HCT116 (cell line): ENCODE results near the gene TM6SF1.

Experiments
- ELF1 ChIP-seq: IDR thresholded peaks from 2 replicates; pipeline ENCODE4 v1.6.1; 2012; ENCODE audit warnings: low read depth, borderline replicate concordance
- EZH2 ChIP-seq: fragments of 200-600 bp; sonication (generic); IDR thresholded peaks from 2 replicates; pipeline ENCODE4 v1.6.1; 2017; ENCODE audit warnings: antibody characterized with exemption, mixed run types
- EZH2phosphoT487 ChIP-seq: fragments of 200-600 bp; IDR thresholded peaks from 2 replicates; pipeline ENCODE4 v1.6.1; 2018; ENCODE audit warnings: antibody characterized with exemption, borderline replicate concordance
- JUND ChIP-seq: IDR thresholded peaks from 2 replicates; pipeline ENCODE4 v1.6.1; 2012
- POLR2A ChIP-seq: IDR thresholded peaks from 2 replicates; pipeline ENCODE4 v1.7.0; 2011; ENCODE audit warnings: borderline replicate concordance; ENCODE audit not compliant: insufficient read depth, insufficient read length; ENCODE audit errors: extremely low read depth
- POLR2AphosphoS5 ChIP-seq: IDR thresholded peaks from 2 replicates; pipeline ENCODE4 v1.6.1; 2011; ENCODE audit warnings: mild to moderate bottlenecking, low read depth, low read length, moderate library complexity
- SIN3A ChIP-seq: IDR thresholded peaks from 2 replicates; pipeline ENCODE4 v1.6.1; 2012; ENCODE audit warnings: low read depth
- SP1 ChIP-seq: IDR thresholded peaks from 2 replicates; pipeline ENCODE4 v1.6.1; 2012; ENCODE audit warnings: low read depth
- TCF7L2 ChIP-seq: IDR thresholded peaks from 2 replicates; pipeline ENCODE4 v1.7.0; 2011; ENCODE audit warnings: borderline replicate concordance, inconsistent platforms; ENCODE audit not compliant: insufficient read depth, insufficient read length; ENCODE audit errors: extremely low read depth
- YY1 ChIP-seq: IDR thresholded peaks from 2 replicates; pipeline ENCODE4 v1.6.1; 2011; ENCODE audit warnings: low read length, low read depth, moderate library complexity, mild to moderate bottlenecking; ENCODE audit not compliant: insufficient replicate concordance; ENCODE audit errors: extremely low read depth
- TF ChIP-seq, protein P1 (sequence below), 3 experiments: fragments of 200-600 bp in 1 of 3; sonication (generic) in 1 of 3; IDR thresholded peaks in 2 of 3; conservative IDR thresholded peaks in 1 of 3; 2 replicates each; pipeline ENCODE4 v1.5.1; 2012 to 2017; ENCODE audit warnings: low read depth in 2 of 3, low read length in 2 of 3, antibody characterized with exemption in 1 of 3, borderline replicate concordance in 1 of 3, control low read depth in 1 of 3, mild to moderate bottlenecking in 1 of 3, mixed read lengths in 1 of 3, mixed run types in 1 of 3, moderate library complexity in 1 of 3; ENCODE audit not compliant: insufficient read depth in 1 of 3
- TF ChIP-seq, protein P2 (sequence below): IDR thresholded peaks from 2 replicates; pipeline ENCODE4 v1.6.1; 2012; ENCODE audit warnings: low read depth

DNA sequence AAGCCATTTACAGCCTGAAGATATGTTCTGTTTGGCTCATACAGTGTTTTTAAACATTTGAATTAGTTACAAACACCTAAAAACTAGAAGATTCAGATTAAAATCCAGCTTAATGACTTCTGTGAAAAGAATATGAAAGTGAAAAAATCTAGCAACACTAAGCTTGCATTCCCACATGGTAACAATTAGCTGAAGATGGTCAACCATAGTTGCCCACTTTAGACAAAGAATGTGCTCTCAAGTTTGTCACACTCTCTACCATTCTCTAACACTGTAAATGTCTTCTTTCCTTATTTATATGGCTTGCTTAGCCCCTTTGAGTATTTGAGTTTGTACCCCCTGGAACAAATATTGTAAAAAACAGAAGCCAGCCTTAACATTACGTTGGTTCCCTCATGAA, 67.4 kb downstream of the TM6SF1 start:
- no peak for TF ChIP-seq EZH2
- TF ChIP-seq, protein P1, sequence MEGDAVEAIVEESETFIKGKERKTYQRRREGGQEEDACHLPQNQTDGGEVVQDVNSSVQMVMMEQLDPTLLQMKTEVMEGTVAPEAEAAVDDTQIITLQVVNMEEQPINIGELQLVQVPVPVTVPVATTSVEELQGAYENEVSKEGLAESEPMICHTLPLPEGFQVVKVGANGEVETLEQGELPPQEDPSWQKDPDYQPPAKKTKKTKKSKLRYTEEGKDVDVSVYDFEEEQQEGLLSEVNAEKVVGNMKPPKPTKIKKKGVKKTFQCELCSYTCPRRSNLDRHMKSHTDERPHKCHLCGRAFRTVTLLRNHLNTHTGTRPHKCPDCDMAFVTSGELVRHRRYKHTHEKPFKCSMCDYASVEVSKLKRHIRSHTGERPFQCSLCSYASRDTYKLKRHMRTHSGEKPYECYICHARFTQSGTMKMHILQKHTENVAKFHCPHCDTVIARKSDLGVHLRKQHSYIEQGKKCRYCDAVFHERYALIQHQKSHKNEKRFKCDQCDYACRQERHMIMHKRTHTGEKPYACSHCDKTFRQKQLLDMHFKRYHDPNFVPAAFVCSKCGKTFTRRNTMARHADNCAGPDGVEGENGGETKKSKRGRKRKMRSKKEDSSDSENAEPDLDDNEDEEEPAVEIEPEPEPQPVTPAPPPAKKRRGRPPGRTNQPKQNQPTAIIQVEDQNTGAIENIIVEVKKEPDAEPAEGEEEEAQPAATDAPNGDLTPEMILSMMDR (IDR thresholded peaks at IDR 0.05 in 2 of 3, conservative IDR thresholded peaks at IDR 0.05 in 1 of 3; ENCODE audit: borderline replicate concordance in 1 of 3, insufficient read depth in 1 of 3, low read depth in 2 of 3, low read length in 2 of 3): no peak
- no peak for TF ChIP-seq POLR2A
- no peak for TF ChIP-seq SIN3A
- TF ChIP-seq, protein P2, sequence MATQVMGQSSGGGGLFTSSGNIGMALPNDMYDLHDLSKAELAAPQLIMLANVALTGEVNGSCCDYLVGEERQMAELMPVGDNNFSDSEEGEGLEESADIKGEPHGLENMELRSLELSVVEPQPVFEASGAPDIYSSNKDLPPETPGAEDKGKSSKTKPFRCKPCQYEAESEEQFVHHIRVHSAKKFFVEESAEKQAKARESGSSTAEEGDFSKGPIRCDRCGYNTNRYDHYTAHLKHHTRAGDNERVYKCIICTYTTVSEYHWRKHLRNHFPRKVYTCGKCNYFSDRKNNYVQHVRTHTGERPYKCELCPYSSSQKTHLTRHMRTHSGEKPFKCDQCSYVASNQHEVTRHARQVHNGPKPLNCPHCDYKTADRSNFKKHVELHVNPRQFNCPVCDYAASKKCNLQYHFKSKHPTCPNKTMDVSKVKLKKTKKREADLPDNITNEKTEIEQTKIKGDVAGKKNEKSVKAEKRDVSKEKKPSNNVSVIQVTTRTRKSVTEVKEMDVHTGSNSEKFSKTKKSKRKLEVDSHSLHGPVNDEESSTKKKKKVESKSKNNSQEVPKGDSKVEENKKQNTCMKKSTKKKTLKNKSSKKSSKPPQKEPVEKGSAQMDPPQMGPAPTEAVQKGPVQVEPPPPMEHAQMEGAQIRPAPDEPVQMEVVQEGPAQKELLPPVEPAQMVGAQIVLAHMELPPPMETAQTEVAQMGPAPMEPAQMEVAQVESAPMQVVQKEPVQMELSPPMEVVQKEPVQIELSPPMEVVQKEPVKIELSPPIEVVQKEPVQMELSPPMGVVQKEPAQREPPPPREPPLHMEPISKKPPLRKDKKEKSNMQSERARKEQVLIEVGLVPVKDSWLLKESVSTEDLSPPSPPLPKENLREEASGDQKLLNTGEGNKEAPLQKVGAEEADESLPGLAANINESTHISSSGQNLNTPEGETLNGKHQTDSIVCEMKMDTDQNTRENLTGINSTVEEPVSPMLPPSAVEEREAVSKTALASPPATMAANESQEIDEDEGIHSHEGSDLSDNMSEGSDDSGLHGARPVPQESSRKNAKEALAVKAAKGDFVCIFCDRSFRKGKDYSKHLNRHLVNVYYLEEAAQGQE: no peak
- no peak for TF ChIP-seq ELF1
- TF ChIP-seq SP1: no peak
- TF ChIP-seq POLR2AphosphoS5: no peak
- no peak for TF ChIP-seq TCF7L2
- no peak for TF ChIP-seq YY1
- no peak for TF ChIP-seq EZH2phosphoT487
- TF ChIP-seq JUND: no peak
